Left renal cortex interstitium (tissue), 4 donors: ENCODE data around the gene ARHGAP25. TPM values are rescaled to one million over a fixed set of nuclear protein-coding genes. Genes with fewer than 3 reads are reported as not detected.
"Not testable (repeated sequence)": the region's sequence is repeated elsewhere in the genome, so short reads cannot be mapped to it uniquely, and the experiment has no call there.

Source experiments
- DNase-seq, 4 donors: peaks; one replicate each; pipeline ENCODE4 v3.0.0-alpha.2; 2013; ENCODE audit warnings: low read depth in 4 of 4, low spot score in 2 of 4, missing footprints in 1 of 4
- polyA plus RNA-seq, 4 donors: library from polyadenylated mRNA; unstranded; fragments of 120-200 nt; gene quantifications; one replicate each; pipeline ENCODE4 v1.2.1, GENCODE V29; 2013; ENCODE audit not compliant: insufficient read length in 4 of 4

Gene ARHGAP25
- polyA plus RNA-seq, 4 donors = 5.2 to 7.7 (median 7.2) TPM

DNA sequence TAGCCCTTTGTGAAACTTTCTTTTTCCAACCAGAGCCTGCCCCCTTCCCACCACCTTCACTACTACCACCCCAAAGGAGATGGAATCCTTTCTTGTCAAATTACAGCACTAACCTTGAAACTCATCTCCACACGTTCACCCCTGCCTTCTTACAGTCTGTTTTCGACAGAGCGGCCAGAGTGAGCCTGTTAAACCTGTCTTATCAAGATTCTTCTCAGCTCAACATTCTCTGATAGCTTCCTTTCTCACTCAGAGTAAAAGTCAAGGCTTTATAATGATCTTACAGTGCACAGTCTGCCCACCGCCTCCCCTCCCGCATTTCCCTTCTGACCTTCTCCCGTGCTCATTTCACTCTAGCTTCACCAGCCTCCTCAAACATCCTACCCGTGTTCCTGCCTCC lies 56.0 kb downstream of the ARHGAP25 start:
- DNase-seq = no peak

GRCh38 chr2:68791914-68792313 lies 57.3 kb downstream of the ARHGAP25 start:
- no peak for DNase-seq

- no peak for DNase-seq
These were observed 58.1 kb downstream of the ARHGAP25 start for GRCh38 chr2:68792751-68793150.

GRCh38 chr2:68796295-68796905 lies 61.8 kb downstream of the ARHGAP25 start:
- no peak for DNase-seq

DNA sequence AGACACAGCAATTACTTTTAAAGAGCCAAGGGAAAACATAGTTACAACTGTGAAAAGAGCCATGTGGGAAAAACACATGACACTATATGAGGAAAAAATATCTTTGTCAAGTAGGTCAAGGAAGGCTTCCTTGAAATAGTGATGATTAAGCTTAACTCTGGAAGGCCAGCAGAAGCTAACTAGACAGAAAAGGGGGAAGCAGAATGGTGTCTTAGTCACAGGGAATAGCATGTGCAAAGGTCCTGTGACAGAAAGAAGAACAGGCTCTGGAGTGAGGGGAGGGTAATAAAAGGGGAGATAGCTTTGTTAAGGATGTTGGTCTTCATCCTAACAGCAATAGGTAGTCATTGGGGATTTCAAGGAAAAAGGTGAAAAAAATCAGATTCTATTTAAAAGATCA lies 64.0 kb downstream of the ARHGAP25 start:
- DNase-seq = no peak

DNA sequence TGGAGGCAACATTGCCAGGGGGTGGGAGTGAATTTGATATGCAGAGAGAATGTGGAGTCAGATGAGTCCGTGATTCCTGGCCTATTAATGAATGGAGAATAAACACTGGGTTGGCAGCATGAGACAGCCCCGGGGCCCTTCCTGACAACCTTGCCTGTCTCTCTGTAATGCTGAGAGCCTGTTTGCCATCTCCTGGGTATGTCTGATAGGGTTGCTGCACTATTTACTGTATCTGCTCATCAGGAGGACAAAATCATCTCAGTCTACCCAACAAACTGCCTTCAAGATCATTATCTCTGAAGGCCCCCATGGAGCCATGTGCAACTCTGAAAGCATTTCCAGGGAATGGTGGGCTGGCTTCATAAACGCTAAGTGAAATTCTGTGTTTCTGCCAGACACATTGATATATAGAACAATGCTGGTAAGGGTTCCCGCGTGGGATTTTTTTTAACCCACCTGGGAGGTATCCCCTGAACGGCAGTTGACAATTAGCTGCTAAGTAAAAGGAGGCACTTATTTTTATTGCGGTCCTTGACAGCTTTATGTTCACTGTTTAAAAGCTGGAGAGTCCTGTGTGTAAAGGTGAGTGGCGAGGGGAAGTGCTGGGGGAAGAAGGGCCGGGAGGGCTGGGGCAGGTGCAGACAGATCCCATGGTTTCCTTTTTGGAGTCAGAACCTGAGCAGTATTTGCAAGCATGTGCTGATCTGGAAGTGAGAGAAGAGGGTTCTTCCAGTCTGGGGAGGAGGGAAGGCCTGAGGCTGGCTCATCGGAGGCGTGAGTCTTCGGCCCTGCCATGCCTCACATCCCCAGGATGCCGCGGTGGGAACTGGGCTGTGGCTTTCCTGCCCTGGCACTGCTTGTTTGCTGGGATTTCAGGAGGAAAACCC lies 64.8 kb downstream of the ARHGAP25 start:
- DNase-seq = no peak

GRCh38 chr2:68800027-68800401 lies 65.4 kb downstream of the ARHGAP25 start:
- DNase-seq = no peak

DNA sequence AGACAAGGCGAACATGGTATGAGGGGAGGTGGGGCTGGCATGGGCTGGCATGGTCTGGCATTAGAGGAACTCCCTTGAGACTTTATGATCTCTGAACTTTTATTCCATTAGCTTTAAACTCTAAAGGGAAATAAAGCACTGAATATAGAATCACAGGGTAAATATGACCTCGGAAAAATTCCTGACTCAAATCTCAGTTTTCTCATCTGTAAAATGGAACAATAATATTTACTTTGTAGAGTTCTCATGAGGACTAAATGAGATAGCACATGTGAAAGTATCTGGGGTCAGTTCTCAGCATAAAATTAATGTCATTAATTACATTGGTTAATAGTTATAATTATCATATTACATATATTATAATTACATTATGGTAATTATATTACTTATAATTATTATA lies 65.9 kb downstream of the ARHGAP25 start:
- no peak for DNase-seq

- DNase-seq = not testable (repeated sequence)
These were observed 67.5 kb downstream of the ARHGAP25 start for GRCh38 chr2:68802161-68802560.

DNA sequence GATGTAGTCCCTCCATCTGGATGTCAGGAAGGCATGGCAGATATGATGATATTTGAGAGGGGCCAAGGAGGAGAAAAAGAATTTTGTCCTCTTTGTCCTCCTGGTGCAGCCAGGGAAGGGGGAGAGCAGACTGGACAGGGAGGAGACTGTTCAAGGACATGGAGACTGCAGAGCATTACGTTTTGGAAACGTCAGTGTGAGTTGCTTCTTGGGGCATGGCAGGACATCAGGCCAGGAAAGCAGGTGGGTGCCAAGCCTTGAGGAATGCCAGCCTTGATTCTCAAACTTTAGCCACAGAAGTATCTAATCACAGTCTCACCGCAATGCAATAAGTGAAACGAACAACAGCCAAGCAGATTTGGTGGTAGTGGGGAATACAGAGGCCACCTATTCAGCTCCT lies 70.4 kb downstream of the ARHGAP25 start:
- DNase-seq = no peak

- DNase-seq = no peak
These were observed 72.0 kb downstream of the ARHGAP25 start for GRCh38 chr2:68806511-68807109.

GRCh38 chr2:68807821-68808266 lies 73.2 kb downstream of the ARHGAP25 start:
- DNase-seq = no peak

DNA sequence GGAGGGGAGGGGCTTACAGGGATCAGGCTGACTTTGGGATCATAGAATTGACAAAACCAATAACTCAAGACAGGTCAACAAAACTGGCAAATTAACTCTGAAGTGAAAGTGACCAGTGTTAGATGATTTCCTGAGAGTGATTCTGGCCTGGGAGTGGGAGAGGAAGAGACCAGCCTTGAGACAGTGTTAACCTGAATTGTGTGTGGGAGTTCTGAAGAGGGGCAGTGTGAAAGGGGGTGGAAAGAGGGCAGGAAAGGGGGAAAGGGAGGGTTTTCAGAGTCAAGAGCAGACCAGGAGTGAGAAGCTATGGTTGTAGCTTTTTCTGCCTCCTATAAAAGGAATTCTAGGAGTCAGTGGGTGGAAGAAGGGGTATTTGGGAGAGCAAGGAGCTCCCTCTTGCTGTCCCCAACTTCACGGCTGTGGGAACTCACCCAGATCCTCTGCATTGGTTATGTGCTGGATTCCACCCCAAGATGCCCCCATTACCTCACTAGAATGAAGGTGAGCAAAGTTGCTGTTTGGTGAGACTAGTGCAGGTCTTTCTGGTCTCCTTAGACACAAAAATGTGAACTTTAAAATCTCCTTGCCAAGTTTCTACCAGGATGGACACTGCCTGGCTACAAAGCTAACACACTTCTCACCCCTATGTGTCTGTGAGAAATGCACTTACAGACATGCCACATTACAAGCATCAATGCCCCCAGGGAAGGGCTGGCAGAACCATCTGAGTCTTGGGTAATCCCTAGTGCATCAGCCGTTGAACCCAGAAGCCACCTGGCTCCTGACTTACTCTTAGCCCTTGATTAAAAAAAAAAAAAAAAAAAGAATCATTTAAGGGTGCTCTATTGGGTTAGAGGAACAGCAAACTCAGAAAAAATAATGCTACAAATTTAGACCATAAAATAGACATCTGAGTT lies 75.0 kb downstream of the ARHGAP25 start:
- no peak for DNase-seq

- DNase-seq = no peak
These were observed 76.8 kb downstream of the ARHGAP25 start for GRCh38 chr2:68811364-68811763.

DNA sequence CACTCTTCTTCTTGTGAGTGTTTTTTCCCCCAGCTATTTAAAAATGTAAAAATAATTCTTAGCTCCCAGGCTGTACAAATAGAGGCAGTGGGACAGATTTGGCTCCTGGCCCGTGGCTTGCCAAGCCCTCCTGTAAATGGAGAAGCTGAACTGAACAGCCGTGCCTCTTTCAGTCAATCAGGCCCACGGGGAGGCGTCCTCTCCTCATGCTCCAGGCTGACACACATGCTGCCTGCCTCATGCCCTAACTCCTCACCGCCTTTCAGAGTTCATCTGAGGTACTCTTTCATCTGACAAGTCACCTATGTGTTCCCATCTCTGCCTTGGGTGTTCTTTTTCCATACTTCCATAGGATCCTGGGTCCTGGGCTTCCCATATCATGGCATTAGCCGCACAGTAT lies 77.6 kb downstream of the ARHGAP25 start:
- DNase-seq = no peak

DNA sequence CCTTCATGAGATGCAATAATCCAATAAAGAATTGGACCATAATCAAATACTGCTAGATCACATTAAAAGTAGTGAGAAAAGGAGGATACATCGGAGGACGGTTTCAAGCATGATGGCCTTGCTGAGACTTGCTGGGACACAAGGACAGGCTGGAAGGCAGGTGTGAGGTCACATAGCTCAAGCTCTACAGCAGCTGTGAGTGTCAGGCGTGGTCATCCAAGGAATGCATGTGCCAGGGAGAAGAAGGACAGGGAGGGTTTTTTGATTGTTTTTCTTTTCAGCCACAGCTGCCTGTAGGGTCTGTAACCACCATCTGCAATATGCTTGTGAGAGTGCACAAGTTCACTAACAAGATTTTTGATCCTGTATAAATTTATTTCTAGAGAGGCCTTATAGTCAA lies 79.0 kb downstream of the ARHGAP25 start:
- DNase-seq = no peak

DNA sequence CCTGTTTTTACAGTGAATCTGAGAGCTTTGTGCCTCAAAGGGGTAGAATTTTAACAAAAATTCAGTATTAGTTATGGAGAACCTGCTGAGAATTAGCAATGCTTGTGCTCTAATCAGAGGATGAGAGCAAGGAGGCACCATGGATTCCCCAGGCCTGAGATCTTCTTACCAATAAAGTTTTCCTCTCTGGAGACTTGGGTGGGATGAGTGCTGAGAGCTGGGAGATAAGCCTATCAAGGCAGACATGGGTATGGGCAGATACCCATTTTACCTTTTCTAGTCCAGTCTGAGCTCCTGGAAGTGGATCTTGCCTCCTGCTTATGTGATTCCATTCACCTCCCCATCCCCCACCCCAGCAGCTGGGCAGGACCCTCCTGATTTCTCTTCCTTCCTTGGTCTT lies 82.7 kb downstream of the ARHGAP25 start:
- DNase-seq = no peak

DNA sequence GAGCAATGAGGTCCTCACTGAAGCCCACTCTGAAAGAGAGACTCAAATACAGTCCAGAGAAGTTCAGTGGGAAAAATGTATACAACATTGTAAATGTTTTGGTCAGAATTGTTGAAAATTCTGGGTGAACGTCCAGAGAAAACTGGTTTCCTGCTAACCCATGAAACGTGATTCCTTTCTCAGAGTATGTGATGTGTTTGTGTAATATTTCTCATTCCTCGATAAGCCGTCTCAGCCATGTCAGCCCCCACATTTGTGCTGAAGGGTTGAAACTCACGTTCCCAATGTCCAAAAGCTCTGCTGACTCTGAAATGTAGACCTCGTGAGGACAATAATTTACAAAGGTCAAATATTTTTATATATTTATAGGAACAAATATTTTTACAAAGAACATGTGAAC lies 84.9 kb downstream of the ARHGAP25 start:
- no peak for DNase-seq

DNA sequence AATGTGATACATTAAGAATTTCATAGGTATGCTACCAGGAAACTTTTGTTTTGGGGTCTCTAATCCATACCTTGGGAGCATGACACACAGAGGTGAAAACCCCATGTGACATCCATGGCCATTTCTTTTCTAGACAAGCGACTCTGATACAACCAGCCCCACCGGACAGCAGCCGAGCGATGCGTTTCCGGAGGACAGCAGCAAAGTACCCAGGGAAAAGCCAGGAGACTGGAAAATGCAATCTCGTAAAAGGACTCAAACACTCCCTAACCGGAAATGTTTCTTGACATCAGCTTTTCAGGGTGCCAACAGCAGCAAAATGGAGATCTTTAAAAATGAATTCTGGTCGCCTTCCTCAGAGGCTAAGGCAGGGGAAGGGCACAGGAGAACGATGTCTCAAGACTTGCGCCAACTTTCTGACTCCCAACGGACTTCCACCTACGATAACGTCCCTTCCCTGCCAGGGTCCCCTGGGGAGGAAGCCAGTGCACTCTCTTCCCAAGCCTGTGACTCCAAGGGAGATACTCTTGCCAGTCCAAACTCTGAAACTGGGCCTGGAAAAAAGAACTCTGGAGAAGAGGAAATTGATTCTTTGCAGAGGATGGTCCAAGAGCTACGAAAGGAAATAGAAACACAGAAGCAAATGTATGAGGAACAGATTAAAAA lies 87.7 kb downstream of the ARHGAP25 start:
- DNase-seq = no peak

GRCh38 chr2:68824831-68825230 lies 90.2 kb downstream of the ARHGAP25 start:
- DNase-seq = no peak
